Activated naive CD4-positive, alpha-beta T cell treated with anti-CD3 and anti-CD28 coated beads, Interleukin-2, amount 10 ng/mL, durations not matched to agents 5 hours and 36 hours (primary cell): ENCODE data around the gene CCDC196. TPM values are rescaled to one million over a fixed set of nuclear protein-coding genes. Genes with fewer than 3 reads are reported as not detected.

ENCODE experiments used
- total RNA-seq, 2 experiments: library from RNA; stranded (reverse); gene quantifications; one replicate each; pipeline ENCODE4 v1.2.3, GENCODE V29; 2021

The CCDC196 gene
- not detected for total RNA-seq

GRCh38 chr14:66485910-66486421 is at the start of gene CCDC196:
Gene CCDC196 (plus strand): TSS chr14:66486371. CDS start chr14:66486503, 132 bp downstream.

GRCh38 chr14:66507722-66508546 is 21.8 kb downstream of the CCDC196 start, which contains the start of gene GPHN:
Gene GPHN (plus strand): TSS chr14:66508147.

Other genes starting within 250 kb of the CCDC196 start
- 10 to 100 TPM; 14.8 to 17.0 TPM for gene GPHN, start 21.8 kb downstream of the CCDC196 start, total RNA-seq